Neural cell (in vitro differentiated cells): ENCODE results near the gene NUCB2.

Experiments used
- CTCF ChIP-seq: fragments of 450-650 bp; IDR thresholded peaks from 2 replicates; pipeline ENCODE4 v1.5.1; 2014; ENCODE audit warnings: antibody characterized with exemption, mild to moderate bottlenecking, moderate library complexity; ENCODE audit not compliant: poor library complexity, severe bottlenecking
- SMC3 ChIP-seq: fragments of 450-650 bp; conservative IDR thresholded peaks from 2 replicates; pipeline ENCODE4 v1.6.1; 2014; ENCODE audit warnings: antibody characterized with exemption, mild to moderate bottlenecking, moderate library complexity; ENCODE audit not compliant: poor library complexity

DNA sequence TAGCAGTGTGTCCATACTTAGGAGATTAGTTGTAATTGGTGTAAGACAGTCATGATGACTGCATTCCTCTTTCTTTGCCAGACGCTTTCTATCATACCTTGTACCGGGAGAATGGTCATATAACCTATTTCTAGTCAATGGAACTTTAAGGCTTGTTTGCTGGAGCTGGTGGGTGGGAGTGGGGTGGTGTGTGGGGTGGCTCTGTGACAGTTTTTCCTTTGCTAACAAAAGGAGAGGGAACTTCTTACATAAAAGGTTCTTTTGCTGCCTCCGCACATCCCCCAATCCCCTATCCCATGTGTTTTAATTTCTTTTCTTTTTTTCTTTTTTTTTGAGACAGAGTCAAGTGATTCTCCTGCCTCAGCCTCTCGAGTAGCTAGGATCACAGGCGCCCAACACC, 9.8 kb upstream of the NUCB2 start:
- no peak for TF ChIP-seq CTCF
- no peak for TF ChIP-seq SMC3
